Spleen (tissue), 13 donors: ENCODE results near the gene STAT3. TPM values are rescaled to one million over a fixed set of nuclear protein-coding genes. Genes with fewer than 3 reads are reported as not detected.

Source experiments
- DNase-seq: peaks from one replicate; pipeline ENCODE4 v3.0.0-alpha.2; 2020
- H3K27ac ChIP-seq, 8 donors: fragments of 200-600 bp; sonication (generic) in 7 of 8; 1 replicate in 4 of 8; 2 replicates in 4 of 8; pipeline versions ENCODE4 v1.5.0 to v1.8.0; 2016 to 2021; ENCODE audit warnings: inconsistent platforms in 4 of 8, mild to moderate bottlenecking in 4 of 8, moderate library complexity in 1 of 8
- H3K27me3 ChIP-seq, 7 donors: fragments of 200-600 bp; sonication (generic) in 6 of 7; replicated peaks in 1 of 7; 1 replicate in 4 of 7; 2 replicates in 3 of 7; pipeline versions ENCODE4 v1.5.0 to v1.8.0; 2016 to 2021; ENCODE audit warnings: inconsistent platforms in 3 of 7, mild to moderate bottlenecking in 1 of 7
- H3K36me3 ChIP-seq, 6 donors: fragments of 200-600 bp; sonication (generic) in 5 of 6; 1 replicate in 4 of 6; 2 replicates in 2 of 6; pipeline versions ENCODE4 v1.5.0 to v1.8.0; 2016 to 2021; ENCODE audit warnings: inconsistent platforms in 2 of 6
- H3K4me1 ChIP-seq, 6 donors: fragments of 200-600 bp; sonication (generic) in 5 of 6; 1 replicate in 3 of 6; 2 replicates in 3 of 6; pipeline versions ENCODE4 v1.5.0 to v1.8.0; 2016 to 2021; ENCODE audit warnings: inconsistent platforms in 3 of 6
- H3K4me3 ChIP-seq, 8 donors: fragments of 200-600 bp; sonication (generic) in 7 of 8; 1 replicate in 4 of 8; 2 replicates in 4 of 8; pipeline versions ENCODE4 v1.5.0 to v1.8.0; 2016 to 2021; ENCODE audit warnings: inconsistent platforms in 4 of 8, mild to moderate bottlenecking in 4 of 8, moderate library complexity in 2 of 8
- H3K9me3 ChIP-seq, 8 donors: fragments of 200-600 bp; sonication (generic) in 7 of 8; 1 replicate in 4 of 8; 2 replicates in 4 of 8; pipeline versions ENCODE4 v1.5.0 to v1.8.0; 2016 to 2021; ENCODE audit warnings: inconsistent platforms in 4 of 8
- POLR2A ChIP-seq, 3 donors: fragments of 450-650 bp; IDR thresholded peaks; one replicate each; pipeline ENCODE4 v1.5.1; 2017; ENCODE audit warnings: antibody characterized with exemption in 3 of 3, mild to moderate bottlenecking in 1 of 3
- POLR2AphosphoS5 ChIP-seq, 3 donors: sonication (generic); formaldehyde crosslinking; IDR thresholded peaks; one replicate each; pipeline ENCODE4 v1.5.1; 2017; ENCODE audit warnings: antibody characterized with exemption in 3 of 3
- WGBS, 5 donors: extraction: QIAGEN DNeasy Blood & Tissue Kit in 3 of 5; methylation state at CpG; one replicate each; pipeline versions ENCODE4 v1.1.5 to v1.1.7; 2013 to 2018; 5-methylcytosine and 5-hydroxymethylcytosine counted together
- intact Hi-C: fragments of 100-400 bp; cut with DNase I; formaldehyde crosslinking; loops from one replicate; pipeline ENCODE4 v1.15.0; 2023; ENCODE audit warnings: low total_unique reads
- long read RNA-seq, 2 donors: transcript quantifications; one replicate each; lab custom pipeline, GENCODE V29; 2026
- polyA plus RNA-seq, 3 donors: library from polyadenylated mRNA; stranded (reverse); fragments of 200-250 nt; gene quantifications; one replicate each; pipeline ENCODE4 v1.2.1, GENCODE V29; 2013
- total RNA-seq, 7 donors: library from RNA; depleted of rRNA in 3 of 7; stranded (reverse); fragments of >200 nt in 3 of 7; fragmentation: NEBNext Ultra II Directional in 4 of 7; extraction: Animal tissue kit (Norgen Biotek cat#: 25700) in 4 of 7; gene quantifications; one replicate each; pipeline versions ENCODE4 v1.1.0 to v1.2.1, GENCODE V29; 2016 to 2021
- TF ChIP-seq, protein P1 (sequence below), 11 experiments: fragments of 200-600 bp in 7 of 11; fragments of 450-650 bp in 4 of 11; sonication (generic) in 4 of 11; IDR thresholded peaks in 8 of 11; conservative IDR thresholded peaks in 3 of 11; 1 replicate in 7 of 11; 2 replicates in 4 of 11; pipeline versions ENCODE4 v1.4.0 to v1.8.0; 2016 to 2021; ENCODE audit warnings: antibody characterized with exemption in 11 of 11, inconsistent platforms in 4 of 11, mild to moderate bottlenecking in 1 of 11
- donor health status: healthy with polysubstance abuse.
- donor health status: DM: no; HTN: no; CAD: no; lungs with moderate emphysema.
- donor health status: DM: no; HTN: no; CAD: no.
- donor health status: Bipolar disorder and iron deficiency.
- donor health status: healthy.
- donor health status: DM: no; HTN: no; CAD: no.
- donor health status: DM: yes; HTN: yes; CAD: no.

STAT3 gene
- 100 to 1,000 TPM; 229 to 326 (median 266) TPM for total RNA-seq
- 10 to 100 TPM; 18.3 to 49.8 (median 24.1) TPM for polyA plus RNA-seq
- long read RNA-seq, donor 1, full-length matches to known transcripts, result 21 of 21 reads
- long read RNA-seq, donor 1, partial matches to known transcripts, result 0 of 21 reads
- long read RNA-seq, donor 1, other reads (novel, unspliced or antisense), result 0 of 21 reads
- long read RNA-seq, donor 2, full-length matches to known transcripts, result 19 of 19 reads
- long read RNA-seq, donor 2, partial matches to known transcripts, result 0 of 19 reads
- long read RNA-seq, donor 2, other reads (novel, unspliced or antisense), result 0 of 19 reads

DNA sequence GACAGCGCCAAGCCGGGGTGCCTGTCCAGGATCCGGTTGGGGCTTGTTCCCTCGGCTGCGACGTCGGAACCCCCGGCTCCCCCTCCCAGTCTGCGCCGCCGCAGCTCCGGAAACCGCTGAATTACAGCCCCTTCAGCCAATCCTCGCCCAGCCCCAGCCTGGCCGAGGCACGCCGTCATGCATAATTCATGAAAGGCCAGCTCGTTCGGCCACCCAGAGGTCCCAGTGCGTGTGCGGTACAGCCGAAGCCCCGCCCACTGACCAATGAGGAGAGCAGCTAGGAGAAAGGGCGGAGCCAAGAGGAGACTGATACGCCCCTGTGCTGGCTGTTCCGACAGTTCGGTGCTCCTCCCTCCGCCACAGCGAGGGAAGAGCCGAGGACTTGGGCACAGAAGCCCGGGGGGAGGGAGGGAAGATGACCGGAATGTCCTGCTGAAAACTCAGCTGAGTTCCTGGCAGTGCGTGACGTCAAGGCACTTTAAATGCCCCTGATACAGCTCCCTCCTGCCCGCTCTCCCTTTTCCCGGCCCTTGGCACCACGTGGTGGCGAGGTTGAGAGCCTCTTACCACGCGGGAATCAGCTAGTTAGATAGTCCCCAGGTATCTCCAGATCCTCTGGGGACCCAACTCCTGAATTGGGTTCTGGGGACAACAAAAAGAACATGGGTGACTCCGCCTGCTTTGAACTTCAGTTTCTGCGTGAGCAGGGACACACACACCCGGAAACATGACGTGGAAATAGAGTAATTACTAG is at the start of gene STAT3:
Gene STAT3, minus strand, starts transcription at position 62 of the 754 bp plus-strand sequence. CDS start 39,926 bp downstream, outside the sequence.
- H3K27ac ChIP-seq, result peak within 1 kb of the TSS; percentile 95 to 100 (median 100)
- peak; percentile 100 for DNase-seq
- H3K27me3 ChIP-seq, result no peaks in the 10 kb centered on the region
- peaks cover 33 to 70% (median 53%) of the 10 kb centered on the region in 6 donors for H3K4me1 ChIP-seq
- intact Hi-C loops, result no loop called here
- H3K36me3 ChIP-seq, result peaks cover 0 to 9% (median 1%) of the 10 kb centered on the region in 6 donors
- H3K4me3 ChIP-seq, result peak within 1 kb of the TSS; percentile 70 to 91 (median 84)
- H3K9me3 ChIP-seq, result no peaks in the 10 kb centered on the region
- WGBS, 5 donors, result 0 to 1% (median 0%) methylated on average over 24 to 44 of the region's 44 CpGs
- TF ChIP-seq, protein P1, sequence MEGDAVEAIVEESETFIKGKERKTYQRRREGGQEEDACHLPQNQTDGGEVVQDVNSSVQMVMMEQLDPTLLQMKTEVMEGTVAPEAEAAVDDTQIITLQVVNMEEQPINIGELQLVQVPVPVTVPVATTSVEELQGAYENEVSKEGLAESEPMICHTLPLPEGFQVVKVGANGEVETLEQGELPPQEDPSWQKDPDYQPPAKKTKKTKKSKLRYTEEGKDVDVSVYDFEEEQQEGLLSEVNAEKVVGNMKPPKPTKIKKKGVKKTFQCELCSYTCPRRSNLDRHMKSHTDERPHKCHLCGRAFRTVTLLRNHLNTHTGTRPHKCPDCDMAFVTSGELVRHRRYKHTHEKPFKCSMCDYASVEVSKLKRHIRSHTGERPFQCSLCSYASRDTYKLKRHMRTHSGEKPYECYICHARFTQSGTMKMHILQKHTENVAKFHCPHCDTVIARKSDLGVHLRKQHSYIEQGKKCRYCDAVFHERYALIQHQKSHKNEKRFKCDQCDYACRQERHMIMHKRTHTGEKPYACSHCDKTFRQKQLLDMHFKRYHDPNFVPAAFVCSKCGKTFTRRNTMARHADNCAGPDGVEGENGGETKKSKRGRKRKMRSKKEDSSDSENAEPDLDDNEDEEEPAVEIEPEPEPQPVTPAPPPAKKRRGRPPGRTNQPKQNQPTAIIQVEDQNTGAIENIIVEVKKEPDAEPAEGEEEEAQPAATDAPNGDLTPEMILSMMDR (IDR thresholded peaks at IDR 0.05 in 8 of 11, conservative IDR thresholded peaks at IDR 0.05 in 3 of 11), result peak in 6 of 11 experiments; percentile 24 to 46 (median 38)
- TF ChIP-seq POLR2A (IDR thresholded peaks at IDR 0.05), result peak; percentile 88 to 99 (median 95)
- TF ChIP-seq POLR2AphosphoS5 (IDR thresholded peaks at IDR 0.05), result peak; percentile 95 to 99 (median 99)

DNA sequence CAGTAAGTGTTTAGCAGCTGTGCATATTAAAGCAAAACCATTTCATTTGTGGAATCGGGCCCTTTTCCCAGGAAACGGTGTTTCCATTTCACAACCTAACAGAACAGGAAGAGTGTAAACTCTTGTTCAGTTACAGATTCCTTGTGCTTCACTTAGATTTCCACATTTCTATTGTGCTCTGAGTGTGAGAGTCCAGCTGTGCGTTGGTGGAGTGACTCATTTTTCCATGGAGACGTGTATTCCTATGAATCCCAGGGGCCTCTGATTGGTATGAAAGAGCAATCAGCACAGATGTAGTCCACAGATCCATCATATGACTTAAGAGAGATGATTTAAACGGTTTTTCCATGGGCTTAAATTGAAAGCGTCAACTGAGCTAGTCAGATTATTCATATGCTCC is 48.1 kb upstream of the STAT3 start:
- intact Hi-C loops, result loop anchor here (10.0 kb wide), 1 partner anchor 48 kb away; no protein-coding TSS in a partner anchor
- Histone ChIP-seq H3K27ac (peak overlapping the region in 6 of 8 donors; percentile 26 to 75 (median 50)), H3K9me3 (no peaks in the 10 kb centered on the region), H3K36me3 (no peaks in the 10 kb centered on the region), H3K4me3 (no peak overlapping the region), H3K4me1 (peaks cover 0 to 51% (median 21%) of the 10 kb centered on the region in 6 donors), H3K27me3 (no peaks in the 10 kb centered on the region)
- WGBS, 5 donors, result 40 to 58% (median 52%) methylated on average over 6 of the region's 6 CpGs
- DNase-seq, result no peak
- TF ChIP-seq, protein P1 (IDR thresholded peaks at IDR 0.05 in 8 of 11, conservative IDR thresholded peaks at IDR 0.05 in 3 of 11), result no peak
- TF ChIP-seq POLR2A (IDR thresholded peaks at IDR 0.05), result no peak

DNA sequence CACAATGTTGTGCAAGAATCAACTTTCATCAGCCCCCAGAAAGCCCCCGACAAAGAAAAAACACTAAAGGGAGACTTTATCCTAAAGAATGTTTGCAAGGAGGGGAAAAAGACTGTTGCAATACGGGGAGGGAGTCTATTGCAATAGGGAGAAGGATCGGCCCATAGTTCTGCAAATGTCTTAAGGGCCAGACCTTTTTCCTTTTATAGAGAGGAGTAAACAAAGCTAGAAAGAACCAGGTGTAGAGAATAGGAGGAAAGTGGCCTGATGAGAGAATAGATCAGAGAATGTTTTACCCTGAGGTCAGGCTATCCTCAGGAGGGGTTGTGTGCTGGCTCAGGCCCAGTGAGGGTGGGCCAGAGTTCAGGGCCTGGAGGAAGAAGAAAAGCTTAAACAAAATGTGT is 43.5 kb upstream of the STAT3 start:
- peaks cover 0 to 36% (median 13%) of the 10 kb centered on the region in 6 donors for H3K4me1 ChIP-seq
- H3K4me3 ChIP-seq, result no peak overlapping the region
- peak overlapping the region in 4 of 8 donors; percentile 7 to 56 (median 36) for H3K27ac ChIP-seq
- WGBS, 5 donors, result 39 to 64% (median 49%) methylated on average over 3 of the region's 3 CpGs
- intact Hi-C loops, result loop anchor here (5.0 to 10.0 kb wide), 2 partner anchors 53 to 86 kb away; no protein-coding TSS in a partner anchor
- H3K36me3 ChIP-seq, result no peaks in the 10 kb centered on the region
- TF ChIP-seq, protein P1 (IDR thresholded peaks at IDR 0.05 in 8 of 11, conservative IDR thresholded peaks at IDR 0.05 in 3 of 11), result no peak
- no peak for TF ChIP-seq POLR2AphosphoS5 (IDR thresholded peaks at IDR 0.05)
- no peak for TF ChIP-seq POLR2A (IDR thresholded peaks at IDR 0.05)
- H3K27me3 ChIP-seq, result peaks cover 0 to 4% (median 0%) of the 10 kb centered on the region in 7 donors
- H3K9me3 ChIP-seq, result no peaks in the 10 kb centered on the region
- no peak for DNase-seq
